GM21367 (cell line): ENCODE results near the gene PRSS8.

ENCODE experiments used
- ATAC-seq: cut with Tn5 transposase; IDR thresholded peaks from one replicate; pipeline ENCODE4 v1.9.1; 2021; ENCODE audit not compliant: unreplicated experiment

The PRSS8 gene

GRCh38 chr16:31083981-31084380, 51.5 kb downstream of the PRSS8 start:
- ATAC-seq = no peak

- no peak for ATAC-seq
Observed at GRCh38 chr16:31083556-31083955, 52.0 kb downstream of the PRSS8 start.

- no peak for ATAC-seq
Observed at GRCh38 chr16:31083081-31083480, 52.4 kb downstream of the PRSS8 start.

- no peak for ATAC-seq
Observed at GRCh38 chr16:31082368-31083045, 53.0 kb downstream of the PRSS8 start.
